ENCODE data around the gene HNRNPH2. TPM values are rescaled to one million over a fixed set of nuclear protein-coding genes. Genes with fewer than 3 reads are reported as not detected.

The HNRNPH2 gene
- total RNA-seq, 1 experiment from 2014 or later, result 48.8 TPM

GRCh38 chrX:101462892-101463291 lies 54.9 kb downstream of the HNRNPH2 start:
- BruUV-seq (replicated peaks), result no TSS peak
- CTCF ChIA-PET, result no interaction called here
- peak; percentile 36 for DNase-seq (ENCODE audit: low spot score)
- Histone ChIP-seq H3K36me3 (ENCODE audit: insufficient read depth, low read length, poor library complexity, severe bottlenecking) (no peaks in the 10 kb centered on the region), H3K27ac (ENCODE audit: low read depth, low read length, poor library complexity, severe bottlenecking) (no peak overlapping the region), H3K27me3 (replicated peaks; ENCODE audit: insufficient read depth, low read depth, low read length, poor library complexity) (no peaks in the 10 kb centered on the region), H3K4me3 (ENCODE audit: low read depth, low read length, poor library complexity, severe bottlenecking) (no peak overlapping the region), H3K9me3 (ENCODE audit: low read depth, low read length, poor library complexity, severe bottlenecking) (no peaks in the 10 kb centered on the region), H3K4me1 (ENCODE audit: insufficient read depth, low read length, poor library complexity, severe bottlenecking) (no peaks in the 10 kb centered on the region)
- intact Hi-C loops (cut with micrococcal nuclease; ENCODE audit: unreplicated experiment), result no loop called here
- POLR2A ChIA-PET (ENCODE audit: low non-redundant PET), result no interaction called here
- TF ChIP-seq CTCF (conservative IDR thresholded peaks at IDR 0.05; ENCODE audit: low read depth, low read length) (peak; percentile 48), EZH2 (IDR thresholded peaks at IDR 0.05; ENCODE audit: borderline replicate concordance, low read depth, low read length, poor library complexity, severe bottlenecking) (no peak)

Other genes starting within 250 kb of the HNRNPH2 start
- 0.45 and 0.68 TPM in 2 replicates for gene DRP2, start 188.4 kb upstream of the HNRNPH2 start, total RNA-seq (2021)
- gene TAF7L, start 116.9 kb upstream of the HNRNPH2 start, total RNA-seq (2021), result 0.70 and 0.88 TPM in 2 replicates
- gene TIMM8A, start 59.5 kb upstream of the HNRNPH2 start, total RNA-seq (2021), result 33.8 and 44.5 TPM in 2 replicates
- gene BTK, start 22.0 kb upstream of the HNRNPH2 start, total RNA-seq (2021), result not detected in 2 replicates
- gene RPL36A, start 17.2 kb upstream of the HNRNPH2 start, total RNA-seq (2021), result 267 and 316 TPM in 2 replicates
- 50.2 and 61.8 TPM in 2 replicates for gene GLA, start 297 bp upstream of the HNRNPH2 start, total RNA-seq (2021)
- 12.0 and 13.3 TPM in 2 replicates for gene ARMCX4, start 77.2 kb downstream of the HNRNPH2 start, total RNA-seq (2021)
- gene ARMCX1, start 142.3 kb downstream of the HNRNPH2 start, total RNA-seq (2021), result 6.1 and 6.2 TPM in 2 replicates
- 39.9 and 44.7 TPM in 2 replicates for gene ARMCX6, start 209.8 kb downstream of the HNRNPH2 start, total RNA-seq (2021)
- gene ARMCX3, start 214.9 kb downstream of the HNRNPH2 start, total RNA-seq (2021), result 31.7 and 37.8 TPM in 2 replicates

Measured in A673 (cell line).